K562 (cell line): Measurements from ENCODE around the gene MEIKIN. TPM values are rescaled to one million over a fixed set of nuclear protein-coding genes. Genes with fewer than 3 reads are reported as not detected.
A peak's percentile ranks its signal among the peaks of the same experiment; 100 is the strongest.

ENCODE experiments used
- ETV6 ChIP-seq, 3 experiments: fragments of 150-350 bp in 1 of 3; sonication (generic) in 1 of 3; formaldehyde crosslinking in 1 of 3; IDR thresholded peaks; 2 replicates each; pipeline versions ENCODE4 v1.6.1 to v1.8.0; 2014 to 2022; ENCODE audit warnings: borderline replicate concordance in 2 of 3, low read depth in 2 of 3, antibody characterized with exemption in 1 of 3, low read length in 1 of 3, mild to moderate bottlenecking in 1 of 3, missing genetic modification reagents in 1 of 3
- EZH2 ChIP-seq: IDR thresholded peaks from 2 replicates; pipeline ENCODE4 v1.6.1; 2012; ENCODE audit warnings: low read depth, mild to moderate bottlenecking, inconsistent platforms, low read length, borderline replicate concordance
- HDAC6 ChIP-seq: IDR thresholded peaks from 2 replicates; pipeline ENCODE4 v1.6.1; 2012; ENCODE audit warnings: low read depth, mild to moderate bottlenecking, control low read depth, inconsistent platforms, low read length, moderate library complexity
- HINFP ChIP-seq: fragments of 450-650 bp; conservative IDR thresholded peaks from 2 replicates; pipeline ENCODE4 v1.6.1; 2016; ENCODE audit warnings: missing genetic modification characterization, low read depth, mild to moderate bottlenecking, control low read depth, missing compliant biosample characterization
- MAFG ChIP-seq: fragments of 450-650 bp; conservative IDR thresholded peaks from 2 replicates; pipeline ENCODE4 v1.6.1; 2016; ENCODE audit warnings: missing genetic modification characterization, missing compliant biosample characterization
- MEIS2 ChIP-seq: fragments of 450-650 bp; IDR thresholded peaks from 2 replicates; pipeline ENCODE4 v1.6.1; 2014; ENCODE audit warnings: mild to moderate bottlenecking; ENCODE audit not compliant: partially characterized antibody
- MGA ChIP-seq: fragments of 450-650 bp; IDR thresholded peaks from 2 replicates; pipeline ENCODE4 v1.6.1; 2016; ENCODE audit warnings: mild to moderate bottlenecking, moderate library complexity
- PPARD ChIP-seq: fragments of 250-450 bp; sonication (Bioruptor Pico); IDR thresholded peaks from 2 replicates; pipeline ENCODE4 v1.8.0; 2022; ENCODE audit warnings: inconsistent platforms, mild to moderate bottlenecking, moderate library complexity
- RNF2 ChIP-seq: sonication (generic); IDR thresholded peaks from 2 replicates; pipeline ENCODE4 v1.6.1; 2016
- SMARCC2 ChIP-seq: fragments of 450-650 bp; IDR thresholded peaks from 2 replicates; pipeline ENCODE4 v1.6.1; 2017; ENCODE audit warnings: antibody characterized with exemption, moderate library complexity, mild to moderate bottlenecking, low read depth
- SMC3 ChIP-seq: conservative IDR thresholded peaks from 2 replicates; pipeline ENCODE4 v1.6.1; 2011; ENCODE audit warnings: low read depth, low read length, improper control_type of control experiment; ENCODE audit not compliant: insufficient read depth
- TEAD1 ChIP-seq, 2 experiments: fragments of 450-650 bp in 1 of 2; sonication (generic) in 1 of 2; formaldehyde crosslinking; IDR thresholded peaks; 2 replicates each; pipeline versions ENCODE4 v1.4.0 to v1.8.0; 2020 to 2022; ENCODE audit warnings: mild to moderate bottlenecking in 2 of 2, missing genetic modification reagents in 1 of 2
- ZNF583 ChIP-seq: fragments of 250-450 bp; sonication (Bioruptor Pico); IDR thresholded peaks from 2 replicates; pipeline ENCODE4 v1.4.0; 2020
- ZNF695 ChIP-seq: fragments of 450-650 bp; formaldehyde crosslinking; IDR thresholded peaks from 2 replicates; pipeline ENCODE4 v1.4.0; 2020; ENCODE audit warnings: mild to moderate bottlenecking, moderate library complexity
- ZZZ3 ChIP-seq: fragments of 450-650 bp; IDR thresholded peaks from 2 replicates; pipeline ENCODE4 v1.6.1; 2016; ENCODE audit warnings: antibody characterized with exemption, mild to moderate bottlenecking, moderate library complexity
- polyA plus RNA-seq, 8 experiments: library from polyadenylated mRNA; depleted of rRNA in 4 of 8; stranded (reverse) in 5 of 8; unstranded in 3 of 8; fragments of >200 nt; fragmentation: Nextera tagmentation in 2 of 8; fragmentation: Illumina TruSeq in 1 of 8; extraction: Ambion mirVana in 2 of 8; extraction: Trizol in 1 of 8; gene quantifications; 2 replicates each; pipeline versions ENCODE4 v1.2.1 to v1.2.3, GENCODE V29; 2011 to 2014; ENCODE audit warnings: inconsistent platforms in 1 of 8, missing spikeins in 1 of 8
- total RNA-seq, 7 experiments: library from RNA; depleted of rRNA in 6 of 7; stranded (reverse); fragments of >200 nt in 6 of 7; fragmentation: Illumina TruSeq in 2 of 7; extraction: Trizol in 2 of 7; gene quantifications; 2 replicates each; pipeline versions ENCODE4 v1.2.1 to v1.2.3, GENCODE V29; 2011 to 2021; ENCODE audit warnings: low replicate concordance in 1 of 7

Gene MEIKIN
- total and polyA plus RNA-seq, 9 of the 15 experiments (the other 6 are each of a cell fraction or from before 2014, with no cell fraction given) = 0.18 TPM; not detected in 8

GRCh38 chr5:131994533-131995226, 49.2 kb upstream of the MEIKIN start (continued):
- TF ChIP-seq MGA = peak; percentile 18; the same call in 1 of the 2 replicates
- peak; percentile 80 for TF ChIP-seq SMARCC2
- no peak; the same call in 1 of the 2 replicates for TF ChIP-seq ZNF583 (CRISPR knock-in tag)
- TF ChIP-seq EZH2 = no peak
- no peak for TF ChIP-seq SMC3
- no peak for TF ChIP-seq ZNF695 (CRISPR knock-in tag)
- peak; percentile 93 for TF ChIP-seq MEIS2
- peak; percentile 97 for TF ChIP-seq RNF2
- no peak for TF ChIP-seq PPARD (CRISPR knock-in tag)
- TF ChIP-seq HDAC6 = no peak
- TF ChIP-seq HINFP = no peak
- no peak for TF ChIP-seq MAFG (tag)
- TF ChIP-seq TEAD1 (CRISPR knock-in tag; IDR thresholded peaks at IDR 0.05) = peak; percentile 97 to 99
- TF ChIP-seq ZZZ3 = no peak
- TF ChIP-seq ETV6 (IDR thresholded peaks at IDR 0.05; ENCODE audit: borderline replicate concordance in 1 of 2, low read depth in 2 of 2, low read length in 1 of 2) = no peak
- TF ChIP-seq ETV6 (CRISPR knock-in tag; IDR thresholded peaks at IDR 0.05; ENCODE audit: borderline replicate concordance) = no peak
